Type B pancreatic cell (in vitro differentiated cells): ENCODE data around the gene KANSL3. TPM values are rescaled to one million over a fixed set of nuclear protein-coding genes. Genes with fewer than 3 reads are reported as not detected.
"Not testable (repeated sequence)": the region's sequence is repeated elsewhere in the genome, so short reads cannot be mapped to it uniquely, and the experiment has no call there.

Source experiments
- DNase-seq: peaks from one replicate; pipeline ENCODE4 v3.0.0; 2021; ENCODE audit warnings: mixed read lengths; ENCODE audit not compliant: unreplicated experiment; ENCODE audit errors: extremely low spot score
- H3K27ac Mint-ChIP-seq: 2 replicates; pipeline ENCODE4 v1.8.0; 2021; ENCODE audit warnings: mild to moderate bottlenecking, mixed read lengths
- H3K27me3 Mint-ChIP-seq: 2 replicates; pipeline ENCODE4 v1.8.0; 2021; ENCODE audit warnings: mixed read lengths
- H3K36me3 Mint-ChIP-seq: 2 replicates; pipeline ENCODE4 v1.8.0; 2021; ENCODE audit warnings: mixed read lengths
- H3K4me1 Mint-ChIP-seq: one replicate; pipeline ENCODE4 v1.8.0; 2021; ENCODE audit warnings: mixed read lengths; ENCODE audit not compliant: unreplicated experiment
- H3K4me3 Mint-ChIP-seq: 2 replicates; pipeline ENCODE4 v1.8.0; 2021; ENCODE audit warnings: mild to moderate bottlenecking, mixed read lengths
- H3K9me3 Mint-ChIP-seq: 2 replicates; pipeline ENCODE4 v1.8.0; 2021; ENCODE audit warnings: mixed read lengths
- total RNA-seq: library from RNA; stranded (reverse); gene quantifications from 2 replicates; pipeline ENCODE4 v1.2.1, GENCODE V29; 2021; ENCODE audit warnings: low replicate concordance
- TF ChIP-seq, protein P1 (sequence below): fragments of 200-600 bp; sonication (generic); conservative IDR thresholded peaks from 2 replicates; pipeline ENCODE4 v1.5.0; 2021; ENCODE audit warnings: antibody characterized with exemption, mild to moderate bottlenecking

Gene KANSL3
- total RNA-seq, 1 donor from 2014 or later, result 53.2 TPM

DNA sequence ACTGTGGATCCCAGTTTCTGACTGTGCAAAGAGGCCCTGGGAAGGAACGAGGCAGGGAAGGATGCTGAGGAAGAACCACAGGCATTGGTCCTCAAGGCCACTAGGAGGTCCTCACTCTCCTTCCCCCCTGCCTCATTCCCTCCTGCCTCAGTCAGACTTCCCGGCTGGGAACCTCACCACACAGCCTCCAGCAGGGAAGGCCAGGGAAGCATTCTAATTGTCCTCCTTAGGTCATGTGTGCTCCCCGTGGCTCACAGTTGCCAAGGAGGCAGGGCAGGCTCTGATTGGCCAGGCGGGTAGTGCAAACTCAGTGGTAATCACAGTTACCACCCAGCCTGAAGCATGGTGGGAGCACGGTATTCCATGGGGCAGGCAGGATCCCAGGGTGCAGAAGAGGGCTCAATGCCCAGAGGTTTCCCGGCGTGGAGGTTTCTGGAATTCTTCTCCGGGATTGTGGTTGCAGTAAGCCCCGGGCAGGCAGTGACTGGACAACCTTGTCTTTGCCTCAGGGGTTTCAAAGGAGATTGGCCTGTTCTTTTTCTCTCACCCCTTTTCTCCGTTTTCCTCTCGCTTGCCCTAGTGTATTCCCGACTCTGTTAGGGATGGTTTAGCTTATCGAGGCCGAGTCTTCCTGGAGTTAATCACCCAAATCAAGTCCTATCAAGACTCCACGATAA, 31.6 kb upstream of the KANSL3 start:
- Mint-ChIP-seq H3K4me3 (no peak overlapping the region), H3K27ac (no peak overlapping the region), H3K27me3 (peaks cover 15% of the 10 kb centered on the region), H3K4me1 (peaks cover 3% of the 10 kb centered on the region), H3K36me3 (no peaks in the 10 kb centered on the region), H3K9me3 (no peaks in the 10 kb centered on the region)
- DNase-seq, result no peak
- TF ChIP-seq, protein P1, sequence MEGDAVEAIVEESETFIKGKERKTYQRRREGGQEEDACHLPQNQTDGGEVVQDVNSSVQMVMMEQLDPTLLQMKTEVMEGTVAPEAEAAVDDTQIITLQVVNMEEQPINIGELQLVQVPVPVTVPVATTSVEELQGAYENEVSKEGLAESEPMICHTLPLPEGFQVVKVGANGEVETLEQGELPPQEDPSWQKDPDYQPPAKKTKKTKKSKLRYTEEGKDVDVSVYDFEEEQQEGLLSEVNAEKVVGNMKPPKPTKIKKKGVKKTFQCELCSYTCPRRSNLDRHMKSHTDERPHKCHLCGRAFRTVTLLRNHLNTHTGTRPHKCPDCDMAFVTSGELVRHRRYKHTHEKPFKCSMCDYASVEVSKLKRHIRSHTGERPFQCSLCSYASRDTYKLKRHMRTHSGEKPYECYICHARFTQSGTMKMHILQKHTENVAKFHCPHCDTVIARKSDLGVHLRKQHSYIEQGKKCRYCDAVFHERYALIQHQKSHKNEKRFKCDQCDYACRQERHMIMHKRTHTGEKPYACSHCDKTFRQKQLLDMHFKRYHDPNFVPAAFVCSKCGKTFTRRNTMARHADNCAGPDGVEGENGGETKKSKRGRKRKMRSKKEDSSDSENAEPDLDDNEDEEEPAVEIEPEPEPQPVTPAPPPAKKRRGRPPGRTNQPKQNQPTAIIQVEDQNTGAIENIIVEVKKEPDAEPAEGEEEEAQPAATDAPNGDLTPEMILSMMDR, result no peak

DNA sequence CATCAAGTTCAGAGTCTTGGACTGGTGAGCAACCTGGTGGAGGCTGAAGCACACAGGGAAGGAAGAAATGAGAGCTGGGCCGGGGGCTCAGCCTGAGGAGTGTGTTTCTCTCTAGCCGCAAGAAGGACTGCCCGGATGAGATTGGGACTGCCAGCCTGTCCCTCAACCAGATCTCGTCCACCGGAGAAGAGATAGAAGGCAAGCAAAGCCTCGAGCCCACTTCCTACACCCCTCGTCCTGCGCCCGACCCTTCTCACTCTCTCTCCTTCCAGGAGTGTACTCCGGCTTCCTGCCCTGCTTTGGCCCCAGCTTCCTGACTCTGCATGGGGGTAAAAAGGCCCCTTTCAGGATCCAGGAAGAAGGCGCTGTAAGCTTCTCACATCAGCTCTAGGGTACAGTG, 30.7 kb upstream of the KANSL3 start:
- Mint-ChIP-seq H3K27ac (no peak overlapping the region), H3K4me3 (no peak overlapping the region), H3K4me1 (peaks cover 3% of the 10 kb centered on the region), H3K36me3 (no peaks in the 10 kb centered on the region), H3K9me3 (no peaks in the 10 kb centered on the region), H3K27me3 (peaks cover 13% of the 10 kb centered on the region)
- TF ChIP-seq, protein P1, result no peak
- DNase-seq, result no peak

GRCh38 chr2:96665717-96666116, 27.6 kb upstream of the KANSL3 start:
- H3K36me3 Mint-ChIP-seq, H3K9me3 Mint-ChIP-seq, H3K4me1 Mint-ChIP-seq, DNase-seq, H3K27me3 Mint-ChIP-seq, H3K4me3 Mint-ChIP-seq, H3K27ac Mint-ChIP-seq: not testable (repeated sequence)

GRCh38 chr2:96665083-96665569, 27.0 kb upstream of the KANSL3 start:
- Mint-ChIP-seq H3K9me3 (no peaks in the 10 kb centered on the region), H3K27me3 (no peaks in the 10 kb centered on the region), H3K36me3 (no peaks in the 10 kb centered on the region), H3K4me1 (peaks cover 3% of the 10 kb centered on the region), H3K4me3 (no peak overlapping the region), H3K27ac (peak overlapping the region; percentile 85)
- DNase-seq, result no peak
- TF ChIP-seq, protein P1, result no peak

DNA sequence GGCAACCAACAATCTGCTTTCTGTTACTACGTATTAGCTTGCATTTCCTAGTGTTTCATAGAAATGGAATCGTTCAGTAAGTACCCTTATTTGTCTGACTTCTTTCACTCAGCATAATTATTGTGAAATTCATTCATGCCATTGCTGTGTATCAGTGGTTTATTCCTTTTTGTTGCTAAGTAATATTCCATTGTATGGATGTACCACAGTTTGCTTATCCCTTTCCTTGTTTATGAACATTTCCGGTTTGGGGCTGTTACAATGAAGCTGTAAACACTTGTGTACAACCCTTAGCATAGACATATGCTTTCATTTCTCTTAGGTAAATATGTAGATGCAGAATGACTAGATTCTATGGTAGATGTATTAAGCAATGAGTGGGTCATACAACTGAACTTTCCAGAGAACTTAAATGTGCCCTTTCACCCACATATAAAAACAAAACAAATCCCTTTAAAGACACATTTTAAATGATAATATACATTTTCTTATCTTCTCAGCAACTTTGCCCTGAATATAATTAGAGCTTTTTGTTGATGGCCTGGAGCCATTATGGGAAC, 26.3 kb upstream of the KANSL3 start:
- no peak overlapping the region for H3K4me3 Mint-ChIP-seq
- peak overlapping the region; percentile 85 for H3K27ac Mint-ChIP-seq
- no peaks in the 10 kb centered on the region for H3K9me3 Mint-ChIP-seq
- TF ChIP-seq, protein P1, result no peak
- no peak for DNase-seq
- H3K27me3 Mint-ChIP-seq, result no peaks in the 10 kb centered on the region
- no peaks in the 10 kb centered on the region for H3K36me3 Mint-ChIP-seq
- peaks cover 3% of the 10 kb centered on the region for H3K4me1 Mint-ChIP-seq

GRCh38 chr2:96663829-96664228, 25.7 kb upstream of the KANSL3 start:
- TF ChIP-seq, protein P1, result no peak
- no peak for DNase-seq
- no peaks in the 10 kb centered on the region for H3K27me3 Mint-ChIP-seq

More at GRCh38 chr2:96663829-96664228, 25.7 kb upstream of the KANSL3 start:
- no peaks in the 10 kb centered on the region for H3K9me3 Mint-ChIP-seq
- H3K4me1 Mint-ChIP-seq, result peaks cover 3% of the 10 kb centered on the region
- no peak overlapping the region for H3K4me3 Mint-ChIP-seq
- no peak overlapping the region for H3K27ac Mint-ChIP-seq
- H3K36me3 Mint-ChIP-seq, result no peaks in the 10 kb centered on the region
